ENCODE results near the gene ST8SIA5. TPM values are rescaled to one million over a fixed set of nuclear protein-coding genes. Genes with fewer than 3 reads are reported as not detected.

ST8SIA5 gene
- total RNA-seq, 2 donors from 2014 or later, result 0.14 TPM; not detected in 1

DNA sequence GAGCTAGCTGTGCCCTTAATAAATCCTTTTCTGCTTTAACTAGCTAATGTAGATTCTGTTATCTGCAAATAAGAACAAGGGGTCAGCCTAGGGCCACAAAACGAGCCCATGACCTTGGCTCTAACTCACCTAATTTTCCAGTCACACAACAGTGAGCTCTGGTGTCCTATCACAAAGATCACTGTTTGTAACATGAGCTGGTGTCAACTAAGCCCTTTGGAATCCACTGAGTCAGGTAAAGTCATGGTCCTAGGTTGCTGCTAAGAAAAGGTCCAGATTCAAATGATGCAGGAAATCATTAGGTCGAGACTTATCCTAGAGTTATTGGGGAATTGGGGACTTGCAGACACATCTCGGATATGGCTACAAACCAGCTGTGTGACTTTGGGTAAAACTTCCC lies 49.9 kb downstream of the ST8SIA5 start:
- ATAC-seq (ENCODE audit: insufficient number of reproducible peaks, low FRiP score, low read depth), result no peak
- Histone ChIP-seq H3K27me3 (replicated peaks; ENCODE audit: insufficient read depth) (no peaks in the 10 kb centered on the region), H3K36me3 (no peaks in the 10 kb centered on the region), H3K9me3 (no peaks in the 10 kb centered on the region), H3K27ac (no peak overlapping the region), H3K4me1 (ENCODE audit: control insufficient read depth in 1 of 2, low read depth in 2 of 2) (no peaks in the 10 kb centered on the region), H3K4me3 (no peak overlapping the region)
- TF ChIP-seq, protein P1, sequence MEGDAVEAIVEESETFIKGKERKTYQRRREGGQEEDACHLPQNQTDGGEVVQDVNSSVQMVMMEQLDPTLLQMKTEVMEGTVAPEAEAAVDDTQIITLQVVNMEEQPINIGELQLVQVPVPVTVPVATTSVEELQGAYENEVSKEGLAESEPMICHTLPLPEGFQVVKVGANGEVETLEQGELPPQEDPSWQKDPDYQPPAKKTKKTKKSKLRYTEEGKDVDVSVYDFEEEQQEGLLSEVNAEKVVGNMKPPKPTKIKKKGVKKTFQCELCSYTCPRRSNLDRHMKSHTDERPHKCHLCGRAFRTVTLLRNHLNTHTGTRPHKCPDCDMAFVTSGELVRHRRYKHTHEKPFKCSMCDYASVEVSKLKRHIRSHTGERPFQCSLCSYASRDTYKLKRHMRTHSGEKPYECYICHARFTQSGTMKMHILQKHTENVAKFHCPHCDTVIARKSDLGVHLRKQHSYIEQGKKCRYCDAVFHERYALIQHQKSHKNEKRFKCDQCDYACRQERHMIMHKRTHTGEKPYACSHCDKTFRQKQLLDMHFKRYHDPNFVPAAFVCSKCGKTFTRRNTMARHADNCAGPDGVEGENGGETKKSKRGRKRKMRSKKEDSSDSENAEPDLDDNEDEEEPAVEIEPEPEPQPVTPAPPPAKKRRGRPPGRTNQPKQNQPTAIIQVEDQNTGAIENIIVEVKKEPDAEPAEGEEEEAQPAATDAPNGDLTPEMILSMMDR (IDR thresholded peaks at IDR 0.05), result no peak
- no peak for DNase-seq (ENCODE audit: low spot score)

DNA sequence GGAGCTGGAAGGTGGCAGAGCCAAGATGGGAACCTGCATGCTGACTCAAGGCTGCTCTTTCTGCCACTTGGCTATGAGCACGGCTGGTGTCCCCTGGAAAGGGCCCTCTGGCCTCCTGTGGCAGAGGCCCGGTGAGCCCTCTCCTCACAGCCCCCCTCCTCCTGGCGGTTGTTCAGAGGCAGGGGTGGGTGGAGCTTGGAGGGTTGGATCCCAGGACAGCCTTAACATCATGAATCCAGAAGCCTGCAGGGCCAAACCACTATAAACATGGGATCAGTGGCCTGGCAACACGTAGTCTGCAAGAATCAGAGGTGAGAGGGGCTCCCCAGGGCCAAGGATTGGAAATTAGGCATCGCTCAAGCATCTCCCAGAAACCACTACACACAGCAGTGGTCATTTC lies 51.3 kb downstream of the ST8SIA5 start:
- Histone ChIP-seq H3K4me3 (no peak overlapping the region), H3K9me3 (no peaks in the 10 kb centered on the region), H3K27me3 (replicated peaks; ENCODE audit: insufficient read depth) (no peaks in the 10 kb centered on the region), H3K4me1 (ENCODE audit: control insufficient read depth in 1 of 2, low read depth in 2 of 2) (no peaks in the 10 kb centered on the region), H3K36me3 (no peaks in the 10 kb centered on the region), H3K27ac (no peak overlapping the region)
- TF ChIP-seq, protein P1 (IDR thresholded peaks at IDR 0.05), result no peak
- no peak for DNase-seq (ENCODE audit: low spot score)
- no peak for ATAC-seq (ENCODE audit: insufficient number of reproducible peaks, low FRiP score, low read depth)

DNA sequence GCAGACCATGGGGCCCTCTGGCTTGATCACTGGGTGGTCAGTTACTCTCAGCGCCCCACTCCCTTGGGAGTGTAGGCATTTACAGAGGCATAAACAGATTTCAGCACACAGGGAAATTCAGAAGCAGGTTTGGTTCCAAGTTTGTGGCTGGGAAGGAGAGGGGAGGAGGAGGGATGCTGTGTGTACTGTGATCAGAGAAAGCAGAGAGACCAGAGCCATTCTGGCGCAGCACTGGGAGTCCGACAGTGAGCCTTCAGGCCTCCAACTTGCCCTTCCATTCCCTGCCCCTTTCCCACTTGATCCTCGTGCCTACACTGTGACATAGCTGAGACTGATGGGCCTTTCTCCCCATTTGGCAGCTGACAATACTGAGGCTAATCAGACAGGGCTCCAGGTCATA lies 52.0 kb downstream of the ST8SIA5 start:
- Histone ChIP-seq H3K4me3 (no peak overlapping the region), H3K4me1 (ENCODE audit: control insufficient read depth in 1 of 2, low read depth in 2 of 2) (no peaks in the 10 kb centered on the region), H3K9me3 (no peaks in the 10 kb centered on the region), H3K36me3 (no peaks in the 10 kb centered on the region), H3K27me3 (replicated peaks; ENCODE audit: insufficient read depth) (no peaks in the 10 kb centered on the region), H3K27ac (no peak overlapping the region)
- no peak for DNase-seq (ENCODE audit: low spot score)
- no peak for ATAC-seq (ENCODE audit: insufficient number of reproducible peaks, low FRiP score, low read depth)
- TF ChIP-seq, protein P1 (IDR thresholded peaks at IDR 0.05), result no peak

DNA sequence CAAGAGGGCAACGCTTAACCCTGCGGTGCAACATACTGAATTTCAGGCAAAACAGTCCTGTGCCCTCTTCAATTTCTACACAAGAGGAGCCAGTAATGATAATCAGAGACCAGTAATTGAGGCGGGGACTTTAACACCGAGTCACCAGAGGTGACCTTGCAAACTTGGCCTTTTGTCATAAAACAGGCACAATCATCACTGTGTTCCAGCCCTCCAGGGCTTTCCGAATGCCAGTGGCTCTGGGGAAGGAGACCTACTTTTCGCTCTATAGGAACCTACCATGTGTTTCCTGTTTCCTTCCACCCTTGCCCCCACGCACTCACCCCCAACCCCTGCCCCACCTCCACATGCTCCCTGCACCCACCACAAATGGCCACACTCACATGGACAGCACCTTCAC lies 52.7 kb downstream of the ST8SIA5 start:
- TF ChIP-seq, protein P1 (IDR thresholded peaks at IDR 0.05), result no peak
- no peaks in the 10 kb centered on the region for H3K27me3 ChIP-seq (replicated peaks; ENCODE audit: insufficient read depth)
- H3K4me3 ChIP-seq, result no peak overlapping the region
- no peak overlapping the region for H3K27ac ChIP-seq
- no peaks in the 10 kb centered on the region for H3K4me1 ChIP-seq (ENCODE audit: control insufficient read depth in 1 of 2, low read depth in 2 of 2)
- H3K36me3 ChIP-seq, result no peaks in the 10 kb centered on the region
- DNase-seq (ENCODE audit: low spot score) (no peak), ATAC-seq (ENCODE audit: insufficient number of reproducible peaks, low FRiP score, low read depth) (no peak)
- H3K9me3 ChIP-seq, result no peaks in the 10 kb centered on the region

DNA sequence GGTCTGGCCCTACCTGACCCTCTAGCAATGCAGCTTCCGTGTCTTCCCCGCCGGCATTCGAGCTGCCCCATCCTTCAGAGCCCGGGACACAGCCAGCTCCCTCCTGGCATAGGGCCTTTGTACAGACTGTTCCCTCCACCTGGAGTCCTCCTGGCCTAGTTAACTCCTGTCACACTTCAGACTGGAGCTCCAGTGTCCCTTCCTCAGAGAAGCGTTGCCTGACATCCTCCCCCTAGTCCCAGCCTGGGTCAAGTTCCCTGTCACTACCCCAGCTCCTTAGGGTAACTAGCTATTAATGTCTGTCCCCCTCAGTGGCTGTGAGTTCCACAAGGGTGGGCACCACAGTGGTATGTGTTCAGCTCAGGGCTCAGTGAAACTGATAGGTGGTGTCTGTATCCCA lies 54.4 kb downstream of the ST8SIA5 start:
- TF ChIP-seq, protein P1 (IDR thresholded peaks at IDR 0.05), result no peak
- Histone ChIP-seq H3K27ac (no peak overlapping the region), H3K9me3 (no peaks in the 10 kb centered on the region), H3K4me3 (no peak overlapping the region), H3K4me1 (ENCODE audit: control insufficient read depth in 1 of 2, low read depth in 2 of 2) (no peaks in the 10 kb centered on the region), H3K27me3 (replicated peaks; ENCODE audit: insufficient read depth) (no peaks in the 10 kb centered on the region), H3K36me3 (no peaks in the 10 kb centered on the region)
- ATAC-seq (ENCODE audit: insufficient number of reproducible peaks, low FRiP score, low read depth) (no peak), DNase-seq (ENCODE audit: low spot score) (no peak)
